AG08395 (cell line): ENCODE measurements around the gene ADD1.
"Not testable (repeated sequence)": the region's sequence is repeated elsewhere in the genome, so short reads cannot be mapped to it uniquely, and the experiment has no call there.

Experiments
- DNase-seq: peaks from one replicate; pipeline ENCODE4 v3.0.0; 2012; ENCODE audit warnings: mixed read lengths, low spot score

The ADD1 gene

DNA sequence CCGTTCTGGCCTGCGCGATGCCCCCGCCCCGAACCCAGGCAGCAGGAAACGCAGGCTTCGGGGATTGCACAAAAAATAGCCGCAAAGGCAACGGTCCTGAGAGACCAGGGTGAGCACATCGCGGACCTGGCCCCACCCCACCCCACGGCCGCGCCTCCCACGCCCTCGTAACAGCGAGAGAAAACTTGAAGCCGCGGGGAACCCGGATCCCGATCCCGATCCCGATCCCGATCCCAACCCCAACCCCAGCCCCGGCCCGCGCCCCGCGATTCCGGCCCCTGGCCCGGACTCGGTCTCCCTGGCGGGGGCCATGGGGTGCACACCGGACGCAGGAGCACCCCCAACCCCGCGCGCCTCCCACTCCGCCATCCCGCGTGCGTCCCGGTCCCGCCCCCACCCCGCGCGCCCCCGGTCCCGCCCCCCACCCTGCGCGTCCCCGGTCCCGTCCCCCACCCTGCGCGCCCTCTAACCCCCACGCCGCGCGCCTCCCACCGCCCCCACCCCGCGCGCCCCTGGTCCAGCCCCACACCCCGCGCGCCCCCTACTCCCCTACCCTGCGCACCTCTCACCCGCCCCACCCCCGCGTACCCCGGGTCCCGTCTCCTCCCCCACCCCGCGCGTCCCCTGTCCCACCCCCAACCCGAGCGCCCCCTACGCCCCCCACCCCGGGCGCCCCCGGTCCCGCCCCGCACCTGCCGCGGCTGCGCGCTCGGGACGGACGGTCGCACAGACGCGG, 90.6 kb downstream of the ADD1 start:
- peak; percentile 65 for DNase-seq

DNA sequence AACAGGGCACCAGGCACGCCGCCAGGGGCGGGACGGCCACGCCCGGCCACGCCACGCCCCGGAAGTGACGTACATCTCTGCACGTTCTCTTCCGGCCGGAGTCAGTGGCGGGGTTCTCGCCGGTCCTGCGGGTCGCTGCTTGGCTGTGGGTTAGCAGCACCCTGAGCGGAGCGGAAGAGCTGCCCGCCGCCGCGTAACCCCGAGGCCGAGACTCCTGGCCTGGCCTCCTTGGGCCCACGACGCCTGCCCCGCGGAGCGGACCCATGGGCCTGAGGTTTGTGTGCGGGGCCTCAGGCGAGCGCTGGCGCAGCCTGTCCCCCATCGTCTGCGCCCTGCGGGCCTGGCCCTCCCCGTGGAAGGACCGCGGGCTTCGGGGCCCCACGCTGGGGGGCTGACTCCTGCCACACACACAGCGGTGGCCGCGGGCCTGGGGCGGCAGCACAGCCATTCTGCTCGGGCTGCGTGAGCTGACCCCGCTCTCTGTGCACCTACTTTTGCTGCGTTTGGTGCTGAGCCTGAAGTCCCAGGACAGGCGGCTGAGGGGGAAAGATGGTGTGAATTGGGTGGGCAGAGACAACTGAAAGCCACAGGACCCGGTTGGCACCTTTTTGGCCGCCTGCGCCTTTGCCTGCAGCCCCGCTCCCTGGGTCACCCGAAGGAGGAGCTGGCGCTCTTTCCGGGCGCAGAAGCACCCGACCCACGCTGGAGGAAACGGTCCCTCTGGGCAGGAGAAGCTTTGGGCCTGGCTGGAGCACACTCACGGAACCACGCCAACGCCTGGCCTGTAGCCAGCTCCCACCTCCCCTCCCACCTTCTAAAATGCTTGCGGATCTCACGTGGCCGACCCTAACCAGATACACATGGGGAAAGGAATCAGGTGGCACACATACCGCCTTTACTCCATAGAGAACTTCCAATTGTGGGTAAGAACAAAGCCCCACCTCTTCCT, 91.4 kb downstream of the ADD1 start:
- DNase-seq, result peak; percentile 94

DNA sequence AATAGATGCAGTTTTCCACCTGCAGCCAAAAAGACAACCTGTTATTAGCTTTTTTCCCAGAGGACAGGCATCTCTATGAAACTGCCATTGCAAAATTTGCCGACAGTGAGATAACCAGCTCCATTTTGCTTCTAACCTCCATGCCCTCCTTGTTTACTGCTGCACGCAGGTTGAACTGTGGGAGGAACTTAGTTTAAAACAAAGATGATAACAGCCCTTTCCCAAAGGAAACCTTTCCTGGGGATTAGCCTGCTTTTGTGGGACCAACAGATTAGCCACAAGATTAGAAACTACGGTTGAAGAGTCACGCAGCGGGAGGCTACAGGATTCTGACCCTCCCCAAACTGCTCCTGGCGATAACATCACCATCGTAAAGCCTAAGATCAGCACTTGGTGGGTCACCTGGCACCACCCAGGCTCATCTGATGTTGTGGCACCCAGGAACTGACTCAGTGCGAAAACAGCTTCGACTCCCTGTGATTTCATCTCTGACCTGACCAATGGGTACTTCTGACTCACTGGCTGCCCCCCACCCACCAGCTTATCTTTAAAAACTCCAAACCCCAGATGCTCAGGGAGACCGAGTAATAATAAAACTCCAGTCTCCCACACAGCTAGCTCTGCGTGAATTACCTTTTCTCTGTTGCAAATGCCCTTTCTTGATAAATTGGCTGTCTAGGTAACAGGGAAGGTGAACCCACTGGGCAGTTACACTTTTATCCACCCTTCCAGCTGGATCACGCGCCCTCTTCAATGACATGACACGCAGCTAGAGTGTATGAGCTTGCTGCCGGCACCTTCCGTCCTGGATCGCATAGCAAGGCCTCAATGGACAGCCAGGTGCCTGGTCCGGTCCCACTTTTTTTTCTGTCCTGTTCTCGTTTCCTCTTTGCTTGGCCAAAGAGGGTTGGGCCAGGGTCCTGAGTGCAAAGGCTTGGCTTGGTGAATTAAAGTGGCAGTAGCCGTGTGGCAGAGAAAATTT, 92.4 kb downstream of the ADD1 start:
- DNase-seq, result no peak

DNA sequence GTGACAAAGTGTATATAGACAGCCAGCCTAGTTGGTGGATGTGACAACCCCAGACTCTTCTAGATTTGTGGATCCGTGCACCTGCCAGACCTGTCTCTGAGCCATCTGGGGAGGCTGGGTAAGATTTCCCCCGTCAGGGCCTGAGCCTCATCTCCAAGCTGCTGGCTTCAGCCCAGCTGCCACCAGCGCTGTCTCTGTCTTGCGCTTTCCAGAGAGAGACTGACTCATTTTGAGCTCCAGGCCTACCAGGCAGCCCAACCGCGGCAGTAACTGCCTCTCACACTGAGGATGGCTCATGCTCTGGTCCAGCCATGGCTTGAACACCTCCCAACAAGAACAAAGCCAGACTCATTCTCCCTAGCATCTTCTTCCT, 93.1 kb downstream of the ADD1 start:
- DNase-seq, result peak; percentile 81

DNA sequence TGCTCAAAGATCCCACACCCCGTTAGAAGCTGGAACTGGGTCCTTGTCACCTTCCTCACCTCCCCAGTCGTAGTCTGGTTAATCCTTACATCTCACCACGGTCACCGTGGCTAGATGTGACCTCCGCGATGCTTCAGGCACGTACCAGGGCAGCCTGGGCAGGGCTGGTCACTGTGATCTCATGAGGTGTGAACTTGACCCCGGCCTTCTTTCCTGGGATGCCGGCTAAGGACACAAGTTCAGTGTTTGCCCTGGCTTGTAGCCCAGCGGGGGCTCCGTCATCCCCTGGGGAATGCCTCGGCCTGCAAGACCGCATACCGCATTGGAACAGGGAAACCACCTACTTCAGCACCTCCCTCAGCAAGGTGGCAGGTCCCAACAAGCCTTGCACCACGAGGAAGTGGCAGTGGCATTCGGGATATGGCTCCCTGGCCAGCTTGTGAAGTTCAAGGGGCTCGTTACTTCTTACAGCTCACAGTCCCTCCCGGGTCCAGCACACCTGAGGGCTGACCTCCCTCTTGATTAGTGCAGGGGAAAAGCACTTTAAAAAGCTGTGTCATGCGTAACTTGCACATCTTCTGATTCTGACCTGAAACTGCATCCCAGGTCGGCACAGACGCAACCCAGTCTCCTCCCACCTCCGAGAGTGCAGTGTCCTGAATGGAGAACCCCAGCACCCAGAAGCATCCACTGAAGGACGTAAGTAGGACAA, 93.7 kb downstream of the ADD1 start:
- no peak for DNase-seq

DNA sequence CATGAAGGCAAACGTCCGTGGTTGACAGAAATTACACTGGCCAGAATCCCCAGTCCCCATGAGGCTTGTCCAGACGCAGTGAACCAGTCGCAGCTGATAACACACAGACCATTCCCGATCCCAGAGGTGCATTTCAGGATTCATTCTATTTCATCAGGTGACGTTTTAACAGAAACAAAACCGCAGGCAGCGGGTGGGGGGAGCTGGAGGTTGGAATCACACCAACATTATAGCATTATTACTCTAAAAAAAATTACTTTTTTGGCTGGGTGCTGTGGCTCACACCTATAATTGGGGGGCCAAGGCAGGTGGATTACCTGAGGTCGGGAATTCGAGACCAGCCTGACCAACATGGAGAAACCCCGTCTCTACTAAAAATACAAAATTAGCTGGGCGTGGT, 94.3 kb downstream of the ADD1 start:
- no peak for DNase-seq

DNA sequence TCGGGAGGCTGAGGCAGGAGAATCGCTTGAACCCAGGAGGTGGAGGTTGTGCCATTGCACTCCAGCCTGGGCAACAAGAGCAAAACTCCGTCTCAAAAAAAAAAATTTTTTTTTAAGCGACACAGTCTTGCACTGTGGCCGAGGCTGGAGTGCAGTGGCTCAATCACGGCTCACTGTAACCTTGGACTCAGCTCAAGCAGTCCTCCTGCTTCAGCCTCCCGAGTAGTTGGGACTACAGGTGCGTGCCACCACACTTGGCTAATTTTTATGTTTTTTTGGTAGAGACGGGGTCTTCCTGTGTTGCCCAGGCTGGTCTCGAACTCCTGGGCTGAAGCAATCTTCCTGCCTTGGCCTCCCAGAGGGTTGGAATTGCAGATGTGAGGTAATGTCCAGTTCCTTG, 94.8 kb downstream of the ADD1 start:
- DNase-seq, result not testable (repeated sequence)

DNA sequence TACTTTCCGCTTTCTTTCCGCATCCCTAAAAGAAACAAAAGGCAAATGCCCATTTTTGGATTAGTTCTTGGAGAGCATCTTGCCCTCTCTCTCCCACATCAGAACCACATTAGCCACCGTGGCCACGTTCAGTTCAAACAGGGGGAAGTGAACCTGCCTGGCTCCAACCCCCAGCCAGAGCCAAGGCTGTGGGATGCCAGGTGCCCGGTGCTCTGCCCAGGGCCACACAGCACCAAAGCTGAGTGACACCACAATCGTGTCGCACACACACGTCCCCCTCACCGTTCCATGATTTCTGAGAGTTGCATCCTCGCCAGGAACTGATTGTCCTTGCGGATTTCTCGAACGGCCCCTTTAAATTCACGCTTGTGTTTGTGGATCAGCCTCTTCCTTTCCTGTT, 95.3 kb downstream of the ADD1 start:
- no peak for DNase-seq

DNA sequence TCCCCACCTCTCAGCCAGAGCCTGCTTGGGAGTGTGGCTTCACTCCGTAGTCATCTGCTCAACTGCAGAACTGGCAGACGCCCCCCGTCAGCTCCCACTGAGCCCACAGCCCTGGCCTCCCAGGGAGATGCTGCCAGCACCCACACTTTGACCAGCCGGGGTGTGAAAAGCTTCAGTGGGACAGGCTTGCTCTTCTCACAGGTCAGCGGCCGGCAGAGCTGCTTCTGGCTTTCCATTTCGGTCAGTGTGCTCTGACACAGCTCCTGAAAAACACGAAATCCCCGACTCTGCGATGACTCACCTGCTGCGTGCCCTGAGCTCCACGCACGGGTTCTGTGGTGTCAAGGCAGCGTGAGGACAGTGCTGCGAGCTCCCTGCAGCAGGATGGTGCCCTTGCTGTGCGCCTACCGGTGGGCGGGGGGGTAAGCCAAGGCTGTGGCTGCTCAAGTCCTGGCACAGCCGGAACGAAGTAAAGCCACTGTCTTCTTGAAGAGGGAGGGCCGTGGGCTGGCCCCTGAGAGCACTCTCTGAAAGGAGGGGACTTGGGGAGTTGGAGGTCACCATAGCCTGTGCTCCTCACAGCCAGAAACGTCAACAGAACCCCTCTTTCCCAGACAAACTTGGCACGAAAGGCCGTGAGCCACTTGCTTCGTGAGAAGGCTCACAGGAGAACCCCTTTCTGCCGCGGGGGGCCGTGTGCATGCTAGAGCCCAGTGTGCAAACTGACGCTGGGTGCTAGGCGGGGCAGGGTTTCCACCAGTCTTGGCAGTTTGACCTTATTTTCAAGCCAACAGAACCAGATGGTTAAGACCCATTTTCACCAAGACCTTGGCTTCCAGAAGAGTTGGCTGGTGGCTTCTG, 96.0 kb downstream of the ADD1 start:
- no peak for DNase-seq

DNA sequence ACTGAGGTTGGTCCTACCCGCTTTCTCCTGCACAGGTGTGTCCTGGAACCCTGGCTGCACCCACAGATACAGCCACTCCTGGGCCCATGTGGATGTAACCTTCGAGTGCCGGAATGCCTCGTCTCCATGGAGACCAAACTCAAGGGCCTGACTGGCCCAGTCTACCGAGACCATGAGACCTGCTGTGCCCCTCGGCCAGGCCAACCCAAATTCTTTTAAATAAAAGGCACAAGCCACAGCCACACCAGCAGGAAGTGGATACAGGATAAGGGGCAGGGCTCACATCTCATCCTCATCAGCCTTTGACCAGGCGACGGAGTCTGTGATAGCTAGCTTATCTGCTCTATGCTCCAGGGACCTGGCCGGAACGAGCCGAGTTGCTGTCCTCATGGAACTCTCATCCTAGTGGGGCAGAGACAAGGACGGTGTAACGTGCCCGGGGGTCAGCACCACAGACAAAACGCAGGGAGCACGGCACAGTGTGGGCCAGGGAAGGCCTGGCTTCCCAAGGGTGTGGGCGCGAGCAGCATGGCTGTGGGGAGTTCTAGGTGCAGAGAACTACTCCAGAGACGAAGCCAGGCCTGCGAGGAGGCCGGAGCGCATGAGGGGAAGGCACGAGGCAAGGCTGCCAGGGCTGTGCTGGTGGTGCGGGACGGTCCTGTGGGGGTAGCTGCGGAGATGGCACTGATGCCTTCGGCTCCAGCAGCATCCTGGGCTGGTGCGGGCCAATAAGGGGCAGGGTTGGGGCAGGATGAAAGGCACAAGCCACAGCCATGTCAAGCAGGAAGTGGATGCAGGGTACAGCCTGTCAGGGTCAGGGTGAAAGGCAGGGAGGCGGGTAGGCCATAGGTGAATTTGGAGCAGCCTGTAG, 96.9 kb downstream of the ADD1 start:
- DNase-seq, result no peak

DNA sequence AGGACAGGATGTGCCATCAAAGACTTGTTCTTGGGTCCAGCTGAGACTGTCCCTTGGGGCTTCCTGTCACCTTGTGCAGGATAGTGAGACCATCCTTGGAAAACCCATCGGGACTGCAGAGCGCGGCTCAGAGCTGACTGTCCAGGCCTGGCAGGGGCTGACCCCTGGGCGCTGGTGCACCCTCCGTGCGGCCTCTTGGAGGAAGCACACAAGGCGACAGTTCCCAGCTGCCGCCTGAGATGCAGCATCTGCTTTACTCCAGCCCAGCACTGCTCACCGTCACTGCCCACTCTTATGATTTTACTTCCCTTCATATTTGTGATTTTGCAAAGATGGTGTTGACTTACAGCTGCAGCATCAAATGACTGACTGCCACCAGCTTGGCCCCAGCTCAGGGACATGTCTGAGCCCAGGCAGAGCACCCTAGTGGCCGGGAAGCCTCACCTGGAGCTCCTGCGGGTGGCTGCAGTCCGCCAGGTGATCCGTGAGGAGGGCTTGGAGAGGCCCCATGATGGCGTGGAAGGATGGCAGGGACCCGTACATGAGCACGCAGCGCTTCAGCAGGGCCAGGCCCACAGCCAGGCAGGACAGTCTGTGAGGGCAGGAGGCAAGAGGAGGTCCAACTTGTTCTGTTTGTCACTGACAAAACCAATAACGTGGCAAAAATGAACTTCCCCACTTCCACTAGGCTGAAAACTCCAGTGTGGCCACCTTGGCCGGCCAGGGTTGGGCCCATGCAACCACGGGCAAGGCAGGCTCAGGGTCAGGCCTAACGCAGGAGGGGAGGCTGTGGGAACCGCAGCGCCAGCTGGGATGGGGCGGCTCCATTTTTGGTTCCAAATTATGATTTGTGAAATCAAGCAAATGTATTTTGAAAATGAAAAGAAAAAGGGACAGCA, 97.7 kb downstream of the ADD1 start:
- DNase-seq, result no peak

DNA sequence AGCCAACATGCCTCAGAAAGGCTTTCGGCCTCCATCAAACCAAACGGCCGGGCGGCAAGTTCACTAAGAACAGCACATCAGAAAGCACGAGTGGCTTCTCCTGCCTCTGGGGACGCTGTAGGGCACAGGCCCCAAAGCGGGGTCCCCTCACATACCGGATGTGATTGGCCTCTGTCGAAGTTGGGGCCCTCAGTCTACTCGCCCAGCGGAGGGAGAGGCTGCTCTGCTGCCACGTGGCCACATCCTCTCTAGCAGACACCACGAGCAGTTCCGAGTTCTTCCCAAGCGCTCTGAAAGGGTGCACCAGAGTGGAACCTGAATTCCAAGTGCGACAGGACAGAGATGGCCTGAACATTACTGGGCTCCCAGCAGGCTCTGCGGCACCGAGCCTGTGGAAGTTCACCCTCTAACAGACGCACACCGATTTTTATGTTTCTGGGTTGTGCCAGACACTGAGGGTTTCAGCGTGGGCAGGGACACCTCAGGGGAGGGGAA, 98.4 kb downstream of the ADD1 start:
- DNase-seq, result no peak

DNA sequence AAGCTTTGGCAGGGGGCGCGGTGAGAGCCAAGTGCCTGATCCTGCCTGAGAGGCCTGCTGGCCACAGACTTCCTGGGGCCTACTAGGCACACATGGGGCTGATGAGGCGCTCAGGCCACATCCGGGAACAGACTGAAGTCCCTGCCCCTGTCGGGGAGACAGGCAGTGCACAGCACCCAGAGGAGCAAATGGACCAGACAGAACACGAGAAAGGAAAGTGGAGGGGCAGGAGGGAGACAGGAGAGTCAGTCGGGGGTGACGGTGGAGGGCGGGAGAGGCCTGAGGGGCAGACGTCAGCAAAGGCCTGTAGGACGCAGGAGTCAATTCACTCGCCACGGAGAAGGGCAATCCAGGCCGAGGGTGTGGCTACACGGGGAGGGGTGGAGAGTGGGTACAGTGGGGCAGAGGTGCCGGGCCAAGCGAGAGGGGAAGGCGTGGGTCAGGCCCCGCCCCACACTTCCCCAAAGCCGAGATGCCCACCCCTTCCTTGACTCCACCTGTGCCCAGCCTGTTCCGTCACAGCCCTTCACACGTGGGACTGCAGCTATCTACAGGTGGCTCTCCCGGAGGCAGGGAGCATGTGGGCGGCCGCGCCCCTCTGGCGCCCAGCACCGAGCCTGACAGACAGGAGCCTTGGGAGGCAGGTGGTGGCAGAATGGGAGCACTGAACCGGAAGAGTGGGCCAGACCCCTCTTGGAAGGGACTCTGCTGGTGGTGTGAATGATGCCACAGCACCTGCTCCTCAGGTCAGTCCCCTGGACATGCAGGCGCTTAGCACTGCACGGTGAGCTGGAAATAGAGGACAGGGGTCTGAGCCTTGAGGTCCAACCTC, 99.1 kb downstream of the ADD1 start:
- no peak for DNase-seq

DNA sequence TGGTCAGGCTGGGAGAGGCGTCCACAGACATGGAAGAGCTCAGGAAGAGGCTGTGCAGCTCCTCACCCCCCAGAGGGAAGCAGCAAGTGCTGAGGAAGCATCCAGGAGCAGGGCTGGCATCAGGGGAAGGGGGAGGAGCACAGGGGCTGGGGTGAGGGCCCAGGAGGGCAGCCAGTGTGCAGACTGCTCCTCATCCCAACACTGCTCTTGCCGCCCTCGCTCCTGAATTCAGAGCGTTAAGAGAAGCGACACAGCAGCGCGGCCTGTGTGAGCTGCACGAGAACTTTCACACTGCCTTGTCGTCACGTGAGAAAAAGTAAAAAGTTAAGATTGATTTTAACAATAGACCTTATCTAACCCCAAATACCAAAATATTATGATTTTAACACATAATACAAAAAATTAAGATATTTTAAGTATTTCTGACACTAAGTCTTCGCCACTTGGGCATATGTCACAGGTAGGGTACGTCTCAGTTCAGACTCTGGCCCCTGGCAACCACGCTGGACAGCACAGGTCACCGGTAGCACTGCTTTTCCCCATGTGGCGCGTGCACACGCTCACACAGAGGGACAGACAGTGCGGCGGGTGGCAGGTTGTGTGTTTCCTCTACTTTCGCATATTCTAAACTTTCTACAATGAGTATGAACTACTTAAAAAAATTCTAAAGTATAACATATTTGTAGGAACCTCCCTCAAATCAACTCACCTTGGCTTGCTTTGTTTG, 99.9 kb downstream of the ADD1 start:
- DNase-seq, result no peak

DNA sequence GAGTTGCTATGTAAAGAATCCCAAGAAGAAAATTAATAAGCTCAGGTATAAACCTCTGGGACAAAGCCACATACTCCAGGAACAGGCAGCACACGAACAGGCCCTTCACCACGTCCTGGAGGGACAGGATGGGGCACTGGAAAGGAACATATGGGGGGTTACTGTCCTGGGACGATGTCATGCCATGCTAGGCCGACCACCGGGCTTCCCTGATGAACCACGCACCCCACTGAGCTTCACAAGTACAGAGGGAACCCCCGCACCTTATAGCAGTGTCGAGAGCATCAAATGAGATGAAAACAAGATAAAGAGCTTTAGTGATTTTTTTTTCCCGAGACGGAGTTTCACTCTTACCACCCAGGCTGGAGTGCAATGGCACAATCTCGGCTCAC, 100.4 kb downstream of the ADD1 start:
- DNase-seq, result no peak
